RWPE2 (cell line): Measurements from ENCODE around the gene ERH.

ENCODE experiments used
- ATAC-seq: fragments of 200-7000 bp; cut with Tn5 transposase; 3 replicates; pipeline ENCODE4 v1.9.1; 2021; ENCODE audit warnings: low read depth
- DNase-seq: peaks from one replicate; pipeline ENCODE4 v3.0.0-alpha.2; 2020; ENCODE audit warnings: low spot score
- H3K27ac ChIP-seq: fragments of 450-650 bp; 2 replicates; pipeline ENCODE4 v1.5.1; 2017; ENCODE audit warnings: mild to moderate bottlenecking; ENCODE audit not compliant: poor library complexity, severe bottlenecking
- H3K27me3 ChIP-seq: fragments of 250-450 bp; sonication (Bioruptor Pico); 2 replicates; pipeline ENCODE4 v1.5.1; 2021; ENCODE audit warnings: mild to moderate bottlenecking, moderate library complexity; ENCODE audit not compliant: insufficient read depth, poor library complexity, severe bottlenecking
- H3K36me3 ChIP-seq: fragments of 250-450 bp; sonication (Bioruptor Pico); 2 replicates; pipeline ENCODE4 v1.5.1; 2020; ENCODE audit warnings: low read depth, mild to moderate bottlenecking, moderate library complexity
- H3K4me1 ChIP-seq: fragments of 250-450 bp; sonication (Bioruptor Pico); 2 replicates; pipeline ENCODE4 v1.5.1; 2021; ENCODE audit warnings: mild to moderate bottlenecking, moderate library complexity; ENCODE audit not compliant: insufficient read depth, poor library complexity, severe bottlenecking
- H3K4me3 ChIP-seq: fragments of 250-450 bp; sonication (Bioruptor Pico); 2 replicates; pipeline ENCODE4 v1.5.1; 2021; ENCODE audit warnings: mild to moderate bottlenecking, moderate library complexity; ENCODE audit not compliant: severe bottlenecking
- H3K9me3 ChIP-seq: fragments of 250-450 bp; sonication (Bioruptor Pico); 2 replicates; pipeline ENCODE4 v1.5.1; 2021; ENCODE audit warnings: mild to moderate bottlenecking, moderate library complexity; ENCODE audit not compliant: severe bottlenecking
- CTCF ChIP-seq: fragments of 450-650 bp; IDR thresholded peaks from one replicate; pipeline ENCODE4 v1.5.1; 2017; ENCODE audit warnings: mild to moderate bottlenecking, moderate library complexity; ENCODE audit not compliant: poor library complexity, severe bottlenecking

ERH gene

GRCh38 chr14:69374235-69374634, 23.9 kb downstream of the ERH start:
- H3K36me3 ChIP-seq, result peaks cover 37% of the 10 kb centered on the region
- no peak for DNase-seq
- no peaks in the 10 kb centered on the region for H3K27me3 ChIP-seq

GRCh38 chr14:69373104-69373503, 25.0 kb downstream of the ERH start:
- no peak for DNase-seq
- TF ChIP-seq CTCF, result no peak
- H3K36me3 ChIP-seq, result peaks cover 30% of the 10 kb centered on the region

More at GRCh38 chr14:69374235-69374634, 23.9 kb downstream of the ERH start:
- no peak overlapping the region for H3K27ac ChIP-seq
- no peaks in the 10 kb centered on the region for H3K9me3 ChIP-seq
- no peak overlapping the region for H3K4me3 ChIP-seq
- H3K4me1 ChIP-seq, result no peaks in the 10 kb centered on the region
- ATAC-seq, result no peak
- TF ChIP-seq CTCF, result no peak

GRCh38 chr14:69372146-69372545, 26.0 kb downstream of the ERH start:
- TF ChIP-seq CTCF, result no peak
- H3K4me1 ChIP-seq, result no peaks in the 10 kb centered on the region
- H3K4me3 ChIP-seq, result no peak overlapping the region
- no peak for ATAC-seq
- no peak for DNase-seq
- peaks cover 24% of the 10 kb centered on the region for H3K36me3 ChIP-seq
- no peaks in the 10 kb centered on the region for H3K27me3 ChIP-seq
- H3K9me3 ChIP-seq, result no peaks in the 10 kb centered on the region
- H3K27ac ChIP-seq, result no peak overlapping the region

More at GRCh38 chr14:69373104-69373503, 25.0 kb downstream of the ERH start:
- Histone ChIP-seq H3K27me3 (no peaks in the 10 kb centered on the region), H3K4me3 (no peak overlapping the region), H3K4me1 (no peaks in the 10 kb centered on the region), H3K27ac (no peak overlapping the region), H3K9me3 (no peaks in the 10 kb centered on the region)
- 0 out of 3 replicates have a peak, but pooled peaks have one; percentile 10 for ATAC-seq

- H3K4me3 ChIP-seq, result no peak overlapping the region
- no peaks in the 10 kb centered on the region for H3K9me3 ChIP-seq
- H3K4me1 ChIP-seq, result no peaks in the 10 kb centered on the region
- H3K27ac ChIP-seq, result no peak overlapping the region
- ATAC-seq, result no peak
- peaks cover 3% of the 10 kb centered on the region for H3K36me3 ChIP-seq
- no peak for TF ChIP-seq CTCF
- H3K27me3 ChIP-seq, result no peaks in the 10 kb centered on the region
- no peak for DNase-seq
Observed at GRCh38 chr14:69370061-69370460, 28.0 kb downstream of the ERH start.

GRCh38 chr14:69368381-69368780, 29.7 kb downstream of the ERH start:
- no peaks in the 10 kb centered on the region for H3K4me1 ChIP-seq
- no peak overlapping the region for H3K27ac ChIP-seq
- H3K27me3 ChIP-seq, result no peaks in the 10 kb centered on the region
- ATAC-seq (no peak), DNase-seq (no peak)
- H3K4me3 ChIP-seq, result no peak overlapping the region
- TF ChIP-seq CTCF, result no peak
- no peaks in the 10 kb centered on the region for H3K9me3 ChIP-seq
- H3K36me3 ChIP-seq, result no peaks in the 10 kb centered on the region
